SIG-M5 treated with dmso at 0.1 percent for 504 hours (cell line): ENCODE measurements around the gene ARID3B.

Experiments used
- DNase-seq: peaks from one replicate; lab custom pipeline; 2025; ENCODE audit not compliant: unreplicated experiment; lab: John Stamatoyannopoulos, UW

Gene ARID3B

DNA sequence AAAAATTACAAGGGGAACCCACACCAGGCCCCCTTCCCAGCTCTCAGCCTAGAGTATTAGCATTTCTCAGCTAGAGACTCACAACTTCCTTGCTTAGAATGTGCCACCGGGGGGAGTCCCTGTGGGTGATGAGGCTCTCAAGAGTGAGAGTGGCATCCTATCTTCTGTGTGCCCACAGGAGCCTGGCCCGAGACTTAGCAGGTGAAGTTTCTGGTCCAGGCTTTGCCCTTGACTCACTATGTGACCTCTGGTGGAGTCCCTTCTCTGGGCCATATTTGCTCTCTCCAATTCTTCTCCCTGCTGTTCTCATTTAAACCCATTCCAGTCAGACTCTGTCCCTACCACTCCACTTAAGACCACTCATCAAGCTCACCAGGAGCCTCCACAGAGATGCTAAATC lies 92.8 kb downstream of the ARID3B start:
- DNase-seq = no peak

DNA sequence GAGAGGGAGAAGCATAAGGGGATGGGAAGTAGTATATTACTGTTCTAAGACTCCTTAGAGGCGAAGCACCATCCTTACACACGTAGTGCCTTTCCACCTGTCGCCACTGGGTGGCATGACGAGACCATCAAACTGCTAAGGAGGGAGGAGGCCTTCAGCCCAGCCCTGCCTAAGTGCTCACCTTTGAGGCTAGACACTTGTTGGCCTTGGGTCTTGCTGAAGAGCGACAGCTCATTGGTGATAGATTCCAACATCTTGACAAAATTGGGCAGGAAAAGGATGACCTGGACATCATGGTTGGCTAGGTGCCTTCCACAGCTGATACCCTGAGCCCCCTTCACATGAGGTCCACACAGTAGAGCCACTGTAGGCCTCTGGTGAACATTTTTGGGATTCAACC lies 94.2 kb downstream of the ARID3B start:
- DNase-seq = peak; percentile 67

GRCh38 chr15:74636984-74637383 lies 96.0 kb downstream of the ARID3B start:
- no peak for DNase-seq

DNA sequence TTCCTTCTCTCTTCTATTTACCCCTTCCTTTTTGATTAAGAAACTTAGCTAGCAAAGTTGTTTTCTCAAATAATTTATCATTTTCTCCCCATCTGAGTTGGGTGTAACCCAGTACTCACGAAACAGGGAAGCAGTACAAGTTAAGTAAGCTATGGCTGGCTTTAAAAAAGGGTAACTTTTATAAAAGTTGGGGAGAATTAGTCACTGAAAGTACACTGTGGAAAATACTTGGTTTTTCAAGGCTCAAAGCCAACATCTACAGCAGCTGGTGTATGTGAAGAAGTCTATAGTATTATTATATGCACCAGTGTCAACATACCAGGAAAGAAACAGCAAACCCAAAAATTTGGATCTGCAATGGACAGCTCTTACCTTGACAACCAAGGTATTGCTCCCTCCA lies 100.1 kb downstream of the ARID3B start:
- no peak for DNase-seq

- DNase-seq = peak; percentile 23
Observed at GRCh38 chr15:74642348-74642733, 101.3 kb downstream of the ARID3B start.

- no peak for DNase-seq
Observed at GRCh38 chr15:74642734-74643664, 102.0 kb downstream of the ARID3B start.

DNA sequence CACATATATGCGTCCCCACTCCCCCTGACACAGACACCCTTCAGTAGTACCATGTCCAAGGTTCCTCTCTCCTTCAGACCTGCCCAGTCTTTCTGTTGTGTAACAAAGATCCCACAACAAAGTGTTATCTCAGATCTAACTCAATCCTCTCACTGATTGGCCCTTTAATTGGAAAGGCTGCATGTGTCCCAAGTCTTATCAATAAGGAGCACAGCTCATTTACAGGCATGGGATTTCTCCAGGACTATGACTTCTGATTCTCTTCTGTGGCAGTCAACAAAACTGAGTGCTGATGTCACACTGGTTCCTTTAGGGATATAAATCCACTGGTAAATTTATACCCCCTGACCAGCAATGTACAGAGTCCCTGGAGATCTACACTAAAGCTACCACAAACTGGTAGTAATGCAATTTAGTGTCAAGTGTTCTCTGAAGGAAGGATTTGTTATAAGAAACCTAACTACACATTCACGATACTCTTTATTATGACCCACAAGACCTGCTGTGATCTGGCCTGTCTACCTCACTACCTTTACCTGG lies 102.7 kb downstream of the ARID3B start:
- DNase-seq = no peak

GRCh38 chr15:74646480-74646879 lies 105.5 kb downstream of the ARID3B start:
- DNase-seq = no peak
